HTR-8/SVneo (cell line): ENCODE results near the gene GALNT16.
"Not testable (repeated sequence)": the region's sequence is repeated elsewhere in the genome, so short reads cannot be mapped to it uniquely, and the experiment has no call there.

ENCODE experiments used
- DNase-seq: peaks from one replicate; pipeline ENCODE4 v3.0.0; 2011; ENCODE audit warnings: low spot score, mixed read lengths; ENCODE audit not compliant: insufficient read length
- FAIRE-seq: peaks from 2 replicates; lab custom pipeline; 2011; peaks lifted over from hg19 to GRCh38; lab: Jason Lieb, UNC

The GALNT16 gene

GRCh38 chr14:69259527-69260189, at the start of gene GALNT16:
Gene GALNT16 (plus strand): TSS chr14:69260158. CDS start chr14:69260291, 133 bp downstream.
- no peak for FAIRE-seq

GRCh38 chr14:69214393-69214792, 45.6 kb upstream of the GALNT16 start:
- no peak for DNase-seq
- no peak for FAIRE-seq

More at GRCh38 chr14:69259527-69260189, at the start of gene GALNT16:
- DNase-seq, result peak; percentile 91

GRCh38 chr14:69217663-69218062, 42.3 kb upstream of the GALNT16 start:
- not testable (repeated sequence) for DNase-seq, FAIRE-seq

- DNase-seq, result no peak
- FAIRE-seq, result peak; percentile 40
These were observed 35.0 kb upstream of the GALNT16 start for GRCh38 chr14:69224946-69225345.

GRCh38 chr14:69226178-69226577, 33.8 kb upstream of the GALNT16 start:
- FAIRE-seq (no peak), DNase-seq (no peak)

GRCh38 chr14:69226736-69227135, 33.2 kb upstream of the GALNT16 start:
- peak; percentile 94 for FAIRE-seq
- DNase-seq, result no peak

- no peak for FAIRE-seq
- DNase-seq, result no peak
These were observed 28.5 kb upstream of the GALNT16 start for GRCh38 chr14:69231486-69231885.

GRCh38 chr14:69232388-69232787, 27.6 kb upstream of the GALNT16 start:
- no peak for FAIRE-seq

GRCh38 chr14:69234106-69234505, 25.9 kb upstream of the GALNT16 start:
- no peak for DNase-seq
- FAIRE-seq, result no peak

More at GRCh38 chr14:69232388-69232787, 27.6 kb upstream of the GALNT16 start:
- no peak for DNase-seq

GRCh38 chr14:69235708-69236107, 24.2 kb upstream of the GALNT16 start:
- FAIRE-seq, result no peak

GRCh38 chr14:69237142-69237541, 22.8 kb upstream of the GALNT16 start:
- FAIRE-seq, result no peak
- no peak for DNase-seq

More at GRCh38 chr14:69235708-69236107, 24.2 kb upstream of the GALNT16 start:
- DNase-seq, result no peak

- DNase-seq (no peak), FAIRE-seq (peak; percentile 83)
These were observed 22.4 kb upstream of the GALNT16 start for GRCh38 chr14:69237584-69237983.

GRCh38 chr14:69238883-69239282, 21.1 kb upstream of the GALNT16 start:
- FAIRE-seq (no peak), DNase-seq (no peak)

GRCh38 chr14:69240527-69241173, 19.3 kb upstream of the GALNT16 start:
- DNase-seq (no peak), FAIRE-seq (peak; percentile 85)

GRCh38 chr14:69241577-69241976, 18.4 kb upstream of the GALNT16 start:
- DNase-seq (no peak), FAIRE-seq (no peak)

GRCh38 chr14:69242311-69243224, 17.4 kb upstream of the GALNT16 start:
- DNase-seq (peak; percentile 93), FAIRE-seq (peak; percentile 88)

- FAIRE-seq (peak; percentile 75), DNase-seq (no peak)
These were observed 15.0 kb upstream of the GALNT16 start for GRCh38 chr14:69244946-69245345.

- no peak for DNase-seq
- peak; percentile 93 for FAIRE-seq
These were observed 13.6 kb upstream of the GALNT16 start for GRCh38 chr14:69246331-69246730.

GRCh38 chr14:69247676-69248440, 12.1 kb upstream of the GALNT16 start:
- DNase-seq (no peak), FAIRE-seq (peak; percentile 95)

GRCh38 chr14:69249603-69250002, 10.4 kb upstream of the GALNT16 start:
- FAIRE-seq (peak; percentile 94), DNase-seq (no peak)
